Natural killer cell (primary cell): Measurements from ENCODE around the gene FLYWCH2. TPM values are rescaled to one million over a fixed set of nuclear protein-coding genes. Genes with fewer than 3 reads are reported as not detected.

Source experiments
- ATAC-seq, 3 donors: fragments of 150-1000 bp in 2 of 3; fragments of 200-7000 bp in 1 of 3; cut with Tn5 transposase; 1 replicate in 1 of 3; 2 replicates in 2 of 3; pipeline ENCODE4 v1.10.0; 2021; ENCODE audit warnings: mild to moderate bottlenecking in 2 of 3, moderate library complexity in 2 of 3
- DNase-seq, 2 donors: peaks; one replicate each; pipeline versions ENCODE4 v3.0.0 to v3.0.0-alpha.2; 2013 to 2021; ENCODE audit warnings: mixed read lengths in 1 of 2
- H3K27ac ChIP-seq: one replicate; pipeline ENCODE4 v1.5.1; 2013; ENCODE audit warnings: mild to moderate bottlenecking, low read length
- H3K27me3 ChIP-seq: one replicate; pipeline ENCODE4 v1.6.1; 2013; ENCODE audit warnings: low read length; ENCODE audit not compliant: control insufficient read depth, insufficient read depth
- H3K36me3 ChIP-seq: one replicate; pipeline ENCODE4 v1.6.1; 2013; ENCODE audit warnings: low read length; ENCODE audit not compliant: control insufficient read depth, insufficient read depth
- H3K4me1 ChIP-seq: one replicate; pipeline ENCODE4 v1.6.1; 2013; ENCODE audit warnings: low read length; ENCODE audit not compliant: control insufficient read depth, insufficient read depth
- H3K4me3 ChIP-seq: one replicate; pipeline ENCODE4 v1.5.1; 2013; ENCODE audit warnings: low read length
- H3K9me3 ChIP-seq: one replicate; pipeline ENCODE4 v1.6.1; 2013; ENCODE audit warnings: low read length; ENCODE audit not compliant: control insufficient read depth, insufficient read depth
- H3K27ac Mint-ChIP-seq, 2 donors: one replicate each; pipeline ENCODE4 v1.8.0; 2022; ENCODE audit warnings: mild to moderate bottlenecking in 2 of 2, mixed read lengths in 2 of 2, moderate library complexity in 1 of 2
- H3K27me3 Mint-ChIP-seq, 2 donors: one replicate each; pipeline ENCODE4 v1.8.0; 2022; ENCODE audit warnings: low read depth in 2 of 2, mixed read lengths in 2 of 2
- H3K36me3 Mint-ChIP-seq: one replicate; pipeline ENCODE4 v1.8.0; 2022; ENCODE audit warnings: mixed read lengths
- H3K4me1 Mint-ChIP-seq, 2 donors: one replicate each; pipeline ENCODE4 v1.8.0; 2022; ENCODE audit warnings: mixed read lengths in 2 of 2
- H3K4me3 Mint-ChIP-seq: one replicate; pipeline ENCODE4 v1.8.0; 2022; ENCODE audit warnings: mild to moderate bottlenecking, moderate library complexity, mixed read lengths
- H3K9me3 Mint-ChIP-seq, 2 donors: one replicate each; pipeline ENCODE4 v1.8.0; 2022; ENCODE audit warnings: mixed read lengths in 2 of 2
- CTCF ChIP-seq: fragments of 200-600 bp; IDR thresholded peaks from one replicate; pipeline ENCODE4 v1.8.0; 2022; ENCODE audit warnings: antibody characterized with exemption
- WGBS: methylation state at CpG from one replicate; pipeline ENCODE4 v1.1.7; 2013; ENCODE audit warnings: missing lambda C conversion rate; ENCODE audit not compliant: insufficient coverage; 5-methylcytosine and 5-hydroxymethylcytosine counted together
- intact Hi-C: fragments of 100-400 bp; cut with micrococcal nuclease; formaldehyde crosslinking; loops from one replicate; pipeline ENCODE4 v1.14.2; 2022
- total RNA-seq, 4 donors: library from RNA; stranded (reverse); fragments of 120-200 nt in 1 of 4; gene quantifications; one replicate each; pipeline versions ENCODE4 v1.2.3 to v1.2.4, GENCODE V29; 2013 to 2022

The FLYWCH2 gene
- total RNA-seq, 3 donors from 2014 or later (not counting 1 experiment from before 2014, with no cell fraction given): 12.0 to 12.7 (median 12.6) TPM

DNA sequence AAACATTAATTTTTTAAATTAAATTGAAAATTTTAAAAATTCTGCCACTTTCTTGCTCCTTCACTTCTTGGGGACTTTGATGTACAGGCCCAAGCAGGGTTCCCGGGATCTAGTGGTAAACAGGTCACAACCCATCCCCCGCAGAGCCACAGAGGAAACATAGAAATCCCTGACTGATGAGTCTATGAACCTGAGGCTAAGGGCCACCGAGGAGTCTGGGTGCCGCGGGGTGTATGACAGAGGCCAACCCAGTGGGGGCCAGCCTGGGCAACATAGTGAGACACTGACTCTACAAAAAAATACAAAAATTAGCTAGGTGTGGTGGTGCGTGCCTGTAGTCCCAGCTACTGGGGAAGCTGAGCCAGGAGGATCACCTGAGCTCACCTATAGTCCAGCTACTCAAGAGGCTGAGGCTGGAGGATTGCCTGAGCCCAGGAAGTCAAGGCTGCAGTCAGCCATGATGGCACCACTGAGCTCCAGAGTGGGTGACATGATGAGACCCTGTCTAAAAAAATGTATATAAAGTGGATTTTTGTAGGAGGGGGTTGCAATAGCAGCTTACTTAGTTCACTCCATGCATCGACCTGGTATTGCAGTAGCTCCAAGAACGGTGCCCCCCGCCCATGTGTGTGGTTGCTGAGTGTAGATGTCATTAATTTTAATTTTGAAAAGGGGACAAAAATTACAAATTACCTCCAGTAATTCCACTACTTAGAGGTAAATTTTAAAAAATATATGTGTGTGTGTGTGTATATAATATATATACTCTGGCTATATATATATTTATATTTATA, 19.5 kb downstream of the FLYWCH2 start:
- Mint-ChIP-seq H3K9me3 (no peaks in the 10 kb centered on the region), H3K27me3 (no peaks in the 10 kb centered on the region), H3K4me1 (peaks cover 20 to 33% of the 10 kb centered on the region in 2 donors), H3K36me3 (no peaks in the 10 kb centered on the region), H3K27ac (no peak overlapping the region), H3K4me3 (peak overlapping the region; percentile 53)
- H3K9me3 ChIP-seq: no peaks in the 10 kb centered on the region
- intact Hi-C loops: no loop called here
- peaks cover 32% of the 10 kb centered on the region for H3K4me1 ChIP-seq
- H3K27me3 ChIP-seq: no peaks in the 10 kb centered on the region
- H3K36me3 ChIP-seq: no peaks in the 10 kb centered on the region
- DNase-seq (no peak), ATAC-seq (no peak)
- TF ChIP-seq CTCF: no peak
- H3K4me3 ChIP-seq: no peak overlapping the region
- WGBS: 96% methylated on average over 7 of the region's 9 CpGs
- H3K27ac ChIP-seq: no peak overlapping the region

DNA sequence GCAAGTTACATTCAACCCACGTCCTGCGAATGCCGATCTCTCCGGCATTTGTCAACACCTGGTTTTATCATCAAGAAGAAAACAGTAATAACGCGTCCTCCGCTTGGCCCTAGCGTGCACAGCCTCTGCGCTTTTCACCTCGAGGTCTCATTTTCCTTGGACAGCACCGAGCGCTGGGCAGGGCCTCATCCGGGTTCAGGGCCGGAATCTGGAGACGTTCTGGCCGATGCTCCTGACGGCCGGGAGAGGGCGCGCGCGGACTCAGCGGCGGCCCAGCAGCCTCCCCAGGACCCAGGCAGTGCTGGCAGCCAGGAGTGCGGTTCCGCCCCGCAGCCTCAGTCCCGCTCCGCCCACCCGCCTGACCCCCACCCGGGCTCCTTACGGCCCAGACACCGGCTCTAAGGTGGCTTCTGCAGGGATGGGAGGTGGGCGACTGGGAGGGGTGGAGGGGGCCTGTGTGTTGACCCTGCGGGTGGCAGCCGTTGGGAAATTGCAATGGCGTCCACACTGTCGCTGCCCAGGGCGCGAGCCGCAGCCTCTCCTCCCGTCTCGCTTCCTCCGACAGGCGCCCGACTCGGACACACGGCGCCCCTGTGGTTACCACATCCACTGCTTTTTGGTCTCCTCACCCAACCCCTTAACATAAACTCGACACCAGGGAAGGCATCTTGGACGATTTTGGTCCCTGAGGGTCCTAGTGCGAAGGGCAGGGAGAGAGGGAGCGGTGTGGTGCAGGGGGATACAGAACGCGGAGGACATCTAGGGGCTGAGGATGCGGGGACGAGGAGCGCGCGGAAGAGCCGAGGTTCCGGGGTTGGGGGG, 21.3 kb downstream of the FLYWCH2 start:
- H3K4me1 ChIP-seq: peaks cover 32% of the 10 kb centered on the region
- 3% methylated on average over 62 of the region's 62 CpGs for WGBS
- DNase-seq: peak; percentile 80 to 88
- Mint-ChIP-seq H3K27me3 (no peaks in the 10 kb centered on the region), H3K36me3 (no peaks in the 10 kb centered on the region), H3K27ac (peak overlapping the region; percentile 90 to 93), H3K9me3 (no peaks in the 10 kb centered on the region), H3K4me1 (peaks cover 20 to 33% of the 10 kb centered on the region in 2 donors), H3K4me3 (peak overlapping the region; percentile 93)
- no peaks in the 10 kb centered on the region for H3K27me3 ChIP-seq
- H3K27ac ChIP-seq: peak overlapping the region; percentile 75
- intact Hi-C loops: loop anchor here (2.0 kb wide), 2 partner anchors 14 to 22 kb away; no protein-coding TSS in a partner anchor
- H3K4me3 ChIP-seq: peak overlapping the region; percentile 83
- TF ChIP-seq CTCF: peak; percentile 90
- peak; percentile 59 to 72 (median 61) for ATAC-seq
- H3K9me3 ChIP-seq: no peaks in the 10 kb centered on the region
- H3K36me3 ChIP-seq: no peaks in the 10 kb centered on the region

- H3K4me1 ChIP-seq: peaks cover 32% of the 10 kb centered on the region
- intact Hi-C loops: loop anchor here (1.0 to 2.0 kb wide), 3 partner anchors 14 to 22 kb away; partner anchors contain the start of gene FLYWCH2
- H3K36me3 Mint-ChIP-seq: no peaks in the 10 kb centered on the region
- peak overlapping the region; percentile 93 for H3K4me3 Mint-ChIP-seq
- peak in 1 of 2 donors; percentile 51 for DNase-seq
- peak overlapping the region; percentile 75 for H3K27ac ChIP-seq
- peak overlapping the region; percentile 90 to 93 for H3K27ac Mint-ChIP-seq
- no peaks in the 10 kb centered on the region for H3K9me3 Mint-ChIP-seq
- no peaks in the 10 kb centered on the region for H3K9me3 ChIP-seq
- no peaks in the 10 kb centered on the region for H3K36me3 ChIP-seq
- no peak for TF ChIP-seq CTCF
- peaks cover 20 to 33% of the 10 kb centered on the region in 2 donors for H3K4me1 Mint-ChIP-seq
- no peaks in the 10 kb centered on the region for H3K27me3 Mint-ChIP-seq
- no peaks in the 10 kb centered on the region for H3K27me3 ChIP-seq
- H3K4me3 ChIP-seq: peak overlapping the region; percentile 83
- under 1% methylated on average over 32 of the region's 32 CpGs for WGBS
- no peak for ATAC-seq
Observed at GRCh38 chr16:2904922-2905240, 21.9 kb downstream of the FLYWCH2 start.
